Aorta (tissue), 5 donors: ENCODE results near the gene MAP2K4. TPM values are rescaled to one million over a fixed set of nuclear protein-coding genes. Genes with fewer than 3 reads are reported as not detected.

Experiments used
- ATAC-seq: fragments of 200-7000 bp; cut with Tn5 transposase; one replicate; pipeline ENCODE4 v1.9.1; 2022; ENCODE audit warnings: moderate library complexity; ENCODE audit not compliant: low FRiP score
- DNase-seq, 2 donors: peaks; one replicate each; pipeline ENCODE4 v3.0.0-alpha.2; 2020
- H3K27ac ChIP-seq, 2 donors: one replicate each; pipeline ENCODE4 v1.5.1; 2013; ENCODE audit warnings: low read length in 2 of 2, mild to moderate bottlenecking in 2 of 2, moderate library complexity in 2 of 2, control low read depth in 1 of 2, inconsistent platforms in 1 of 2, low read depth in 1 of 2
- H3K27me3 ChIP-seq, 2 donors: one replicate each; pipeline ENCODE4 v1.6.1; 2013; ENCODE audit warnings: control low read depth in 1 of 2, low read length in 1 of 2, mild to moderate bottlenecking in 1 of 2, moderate library complexity in 1 of 2; ENCODE audit not compliant: insufficient read depth in 2 of 2, control insufficient read depth in 1 of 2
- H3K36me3 ChIP-seq, 2 donors: one replicate each; pipeline ENCODE4 v1.6.1; 2013; ENCODE audit warnings: control low read depth in 1 of 2, low read length in 1 of 2, mild to moderate bottlenecking in 1 of 2; ENCODE audit not compliant: insufficient read depth in 2 of 2, control insufficient read depth in 1 of 2
- H3K4me1 ChIP-seq, 2 donors: one replicate each; pipeline ENCODE4 v1.6.1; 2013; ENCODE audit warnings: low read length in 2 of 2, control low read depth in 1 of 2, mild to moderate bottlenecking in 1 of 2, moderate library complexity in 1 of 2; ENCODE audit not compliant: insufficient read depth in 2 of 2, control insufficient read depth in 1 of 2
- H3K4me3 ChIP-seq, 2 donors: one replicate each; pipeline ENCODE4 v1.5.1; 2013; ENCODE audit warnings: low read length in 2 of 2, control low read depth in 1 of 2, mild to moderate bottlenecking in 1 of 2
- H3K9me3 ChIP-seq: one replicate; pipeline ENCODE4 v1.6.1; 2013; ENCODE audit warnings: mild to moderate bottlenecking, low read length; ENCODE audit not compliant: control insufficient read depth
- WGBS, 2 donors: extraction: QIAGEN DNeasy Blood & Tissue Kit; methylation state at CpG; one replicate each; pipeline ENCODE4 v1.1.7; 2013; 5-methylcytosine and 5-hydroxymethylcytosine counted together
- intact Hi-C, 2 donors: fragments of 100-400 bp; cut with DNase I; formaldehyde crosslinking; loops; one replicate each; pipeline versions ENCODE4 v1.14.2 to v1.15.0; 2022
- polyA plus RNA-seq, 2 donors: library from polyadenylated mRNA; stranded (reverse); fragments of 200-250 nt; gene quantifications; one replicate each; pipeline ENCODE4 v1.2.3, GENCODE V29; 2013
- total RNA-seq, 2 donors: library from RNA; stranded (reverse); fragmentation: NEBNext Ultra II Directional; extraction: Animal tissue kit (Norgen Biotek cat#: 25700); gene quantifications; one replicate each; pipeline ENCODE4 v1.2.1, GENCODE V29; 2021
- donor health status: healthy with polysubstance abuse.
- donor health status: Bipolar disorder and iron deficiency.
- donor health status: DM: no; HTN: no; CAD: no.
- donor health status: DM: no; HTN: no; CAD: no.
- donor health status: DM: yes; HTN: yes; CAD: no.

The MAP2K4 gene
- total and polyA plus RNA-seq, 4 donors, result 9.3 to 39.3 (median 23.8) TPM

GRCh38 chr17:12047681-12048376 lies 27.2 kb downstream of the MAP2K4 start:
- H3K4me3 ChIP-seq, result no peak overlapping the region
- intact Hi-C loops, result no loop called here
- no peak for DNase-seq
- no peak overlapping the region for H3K27ac ChIP-seq
- no peaks in the 10 kb centered on the region for H3K36me3 ChIP-seq
- 55 to 56% methylated on average over 3 of the region's 3 CpGs for WGBS, 2 donors
- peaks cover 7 to 10% of the 10 kb centered on the region in 2 donors for H3K4me1 ChIP-seq
- no peaks in the 10 kb centered on the region for H3K27me3 ChIP-seq
- H3K9me3 ChIP-seq, result no peaks in the 10 kb centered on the region
- ATAC-seq, result no peak

- ATAC-seq (no peak), DNase-seq (no peak)
- H3K36me3 ChIP-seq, result no peaks in the 10 kb centered on the region
- no peaks in the 10 kb centered on the region for H3K9me3 ChIP-seq
- 94 to 95% methylated on average over 7 of the region's 7 CpGs for WGBS, 2 donors
- H3K27ac ChIP-seq, result no peak overlapping the region
- no peaks in the 10 kb centered on the region for H3K27me3 ChIP-seq
- peaks cover 6 to 10% of the 10 kb centered on the region in 2 donors for H3K4me1 ChIP-seq
- no peak overlapping the region for H3K4me3 ChIP-seq
- intact Hi-C loops, result no loop called here
These were observed 28.3 kb downstream of the MAP2K4 start for GRCh38 chr17:12048843-12049473.

GRCh38 chr17:12050646-12051225 lies 30.1 kb downstream of the MAP2K4 start:
- H3K4me1 ChIP-seq, result peaks cover 5 to 10% of the 10 kb centered on the region in 2 donors
- H3K27me3 ChIP-seq, result no peaks in the 10 kb centered on the region
- DNase-seq, result no peak
- H3K4me3 ChIP-seq, result no peak overlapping the region
- WGBS, 2 donors, result 86 to 96% methylated on average over 1 of the region's 1 CpG
- H3K9me3 ChIP-seq, result no peaks in the 10 kb centered on the region
- intact Hi-C loops, result no loop called here
- no peak overlapping the region for H3K27ac ChIP-seq
- no peak for ATAC-seq
- H3K36me3 ChIP-seq, result no peaks in the 10 kb centered on the region

- intact Hi-C loops, result no loop called here
- WGBS, 2 donors, result 28 to 38% methylated on average over 3 of the region's 3 CpGs
- no peak for DNase-seq
- peaks cover 5 to 7% of the 10 kb centered on the region in 2 donors for H3K4me1 ChIP-seq
- no peak overlapping the region for H3K4me3 ChIP-seq
- no peaks in the 10 kb centered on the region for H3K27me3 ChIP-seq
- no peaks in the 10 kb centered on the region for H3K36me3 ChIP-seq
- H3K9me3 ChIP-seq, result no peaks in the 10 kb centered on the region
- no peak overlapping the region for H3K27ac ChIP-seq
- ATAC-seq, result no peak
These were observed 32.9 kb downstream of the MAP2K4 start for GRCh38 chr17:12053552-12053951.

- Histone ChIP-seq H3K36me3 (no peaks in the 10 kb centered on the region), H3K27ac (no peak overlapping the region), H3K4me3 (no peak overlapping the region), H3K27me3 (no peaks in the 10 kb centered on the region), H3K4me1 (peaks cover 3 to 5% of the 10 kb centered on the region in 2 donors), H3K9me3 (no peaks in the 10 kb centered on the region)
- DNase-seq (no peak), ATAC-seq (no peak)
- intact Hi-C loops, result no loop called here
These were observed 35.2 kb downstream of the MAP2K4 start for GRCh38 chr17:12055889-12056288.

GRCh38 chr17:12057520-12057919 lies 36.8 kb downstream of the MAP2K4 start:
- Histone ChIP-seq H3K27ac (no peak overlapping the region), H3K27me3 (no peaks in the 10 kb centered on the region), H3K36me3 (no peaks in the 10 kb centered on the region), H3K4me1 (peaks cover 2 to 5% of the 10 kb centered on the region in 2 donors), H3K4me3 (no peak overlapping the region), H3K9me3 (no peaks in the 10 kb centered on the region)
- intact Hi-C loops, result no loop called here
- DNase-seq, result no peak
- no peak for ATAC-seq
- WGBS, 2 donors, result 3 to 10% methylated on average over 1 of the region's 1 CpG

- H3K9me3 ChIP-seq, result no peaks in the 10 kb centered on the region
These were observed 37.9 kb downstream of the MAP2K4 start for GRCh38 chr17:12058535-12058934.

GRCh38 chr17:12062249-12062648 lies 41.6 kb downstream of the MAP2K4 start:
- no peak overlapping the region for H3K27ac ChIP-seq
- no peaks in the 10 kb centered on the region for H3K9me3 ChIP-seq
- DNase-seq, result no peak
- H3K27me3 ChIP-seq, result no peaks in the 10 kb centered on the region
- no peak for ATAC-seq
- 95 to 97% methylated on average over 3 of the region's 3 CpGs for WGBS, 2 donors
- no peaks in the 10 kb centered on the region for H3K36me3 ChIP-seq
- peaks cover 2 to 6% of the 10 kb centered on the region in 2 donors for H3K4me1 ChIP-seq
- no peak overlapping the region for H3K4me3 ChIP-seq
- intact Hi-C loops, result no loop called here

More at GRCh38 chr17:12058535-12058934, 37.9 kb downstream of the MAP2K4 start:
- Histone ChIP-seq H3K4me1 (peaks cover 2 to 5% of the 10 kb centered on the region in 2 donors), H3K36me3 (no peaks in the 10 kb centered on the region), H3K4me3 (no peak overlapping the region), H3K27me3 (no peaks in the 10 kb centered on the region), H3K27ac (no peak overlapping the region)
- DNase-seq, result no peak
- ATAC-seq, result no peak
- intact Hi-C loops, result no loop called here

GRCh38 chr17:12064395-12064794 lies 43.7 kb downstream of the MAP2K4 start:
- Histone ChIP-seq H3K27me3 (no peaks in the 10 kb centered on the region), H3K27ac (no peak overlapping the region), H3K4me1 (peaks cover 0 to 2% of the 10 kb centered on the region in 2 donors), H3K9me3 (no peaks in the 10 kb centered on the region), H3K36me3 (no peaks in the 10 kb centered on the region), H3K4me3 (no peak overlapping the region)
- ATAC-seq (no peak), DNase-seq (no peak)
- intact Hi-C loops, result no loop called here
- WGBS, 2 donors, result 99 to 100% methylated on average over 2 of the region's 2 CpGs
